Right lobe of liver (tissue), 6 donors: ENCODE data around the gene SV2B. TPM values are rescaled to one million over a fixed set of nuclear protein-coding genes. Genes with fewer than 3 reads are reported as not detected.

Experiments
- ATAC-seq, 4 donors: fragments of 200-7000 bp; cut with Tn5 transposase; one replicate each; pipeline ENCODE4 v1.9.1; 2020; ENCODE audit warnings: mild to moderate bottlenecking in 4 of 4, moderate library complexity in 4 of 4
- DNase-seq, 3 donors: peaks; one replicate each; pipeline ENCODE4 v3.0.0-alpha.2; 2020
- H3K27ac ChIP-seq, 3 donors: fragments of 200-600 bp; one replicate each; pipeline ENCODE4 v1.8.0; 2022
- H3K27me3 ChIP-seq, 2 donors: fragments of 200-600 bp; one replicate each; pipeline ENCODE4 v1.8.0; 2022
- H3K36me3 ChIP-seq, 4 donors: fragments of 200-600 bp; sonication (generic) in 1 of 4; one replicate each; pipeline versions ENCODE4 v1.5.1 to v1.8.0; 2017 to 2022; ENCODE audit warnings: control low read depth in 1 of 4
- H3K4me1 ChIP-seq, 4 donors: fragments of 200-600 bp; sonication (generic) in 1 of 4; one replicate each; pipeline versions ENCODE4 v1.5.1 to v1.8.0; 2017 to 2022; ENCODE audit warnings: control low read depth in 1 of 4
- H3K4me3 ChIP-seq, 3 donors: fragments of 200-600 bp; one replicate each; pipeline ENCODE4 v1.8.0; 2022
- H3K9me3 ChIP-seq, 4 donors: fragments of 200-600 bp; sonication (generic) in 1 of 4; one replicate each; pipeline versions ENCODE4 v1.5.1 to v1.8.0; 2017 to 2022; ENCODE audit warnings: control low read depth in 1 of 4
- CTCF ChIP-seq, 4 donors: fragments of 200-600 bp in 3 of 4; fragments of 450-650 bp in 1 of 4; IDR thresholded peaks; one replicate each; pipeline versions ENCODE4 v1.5.1 to v1.8.0; 2016 to 2022; ENCODE audit warnings: antibody characterized with exemption in 4 of 4, mild to moderate bottlenecking in 2 of 4
- POLR2A ChIP-seq: fragments of 450-650 bp; IDR thresholded peaks from one replicate; pipeline ENCODE4 v1.6.1; 2017; ENCODE audit warnings: antibody characterized with exemption, mild to moderate bottlenecking
- WGBS: methylation state at CpG from one replicate; pipeline ENCODE4 v1.1.6; 2018; ENCODE audit warnings: low coverage, low lambda C conversion rate; ENCODE audit not compliant: insufficient coverage; ENCODE audit errors: missing lambda C conversion rate; 5-methylcytosine and 5-hydroxymethylcytosine counted together
- intact Hi-C, 2 donors: fragments of 100-400 bp; cut with DNase I; formaldehyde crosslinking; loops; one replicate each; pipeline versions ENCODE4 v1.11.2 to v1.14.1; 2022
- total RNA-seq, 6 experiments: library from RNA; depleted of rRNA in 2 of 6; stranded (reverse); fragments of >200 nt in 2 of 6; fragmentation: NEBNext Ultra II Directional in 3 of 6; extraction: Animal tissue kit (Norgen Biotek cat#: 25700) in 3 of 6; gene quantifications; one replicate each; pipeline versions ENCODE4 v1.1.0 to v1.2.4, GENCODE V29; 2016 to 2023
- donor health status: DM: no; HTN: yes; CAD: no.
- donor health status: DM: no; HTN: no; CAD: no.
- donor health status: DM: no; HTN: no; CAD: no.
- donor health status: DM: no; HTN: yes; CAD: no.
- donor health status: DM: no; HTN: yes; CAD: no.

SV2B gene
- total RNA-seq, 6 experiments from 2014 or later = 0.06 to 0.81 (median 0.18) TPM; not detected in 1

DNA sequence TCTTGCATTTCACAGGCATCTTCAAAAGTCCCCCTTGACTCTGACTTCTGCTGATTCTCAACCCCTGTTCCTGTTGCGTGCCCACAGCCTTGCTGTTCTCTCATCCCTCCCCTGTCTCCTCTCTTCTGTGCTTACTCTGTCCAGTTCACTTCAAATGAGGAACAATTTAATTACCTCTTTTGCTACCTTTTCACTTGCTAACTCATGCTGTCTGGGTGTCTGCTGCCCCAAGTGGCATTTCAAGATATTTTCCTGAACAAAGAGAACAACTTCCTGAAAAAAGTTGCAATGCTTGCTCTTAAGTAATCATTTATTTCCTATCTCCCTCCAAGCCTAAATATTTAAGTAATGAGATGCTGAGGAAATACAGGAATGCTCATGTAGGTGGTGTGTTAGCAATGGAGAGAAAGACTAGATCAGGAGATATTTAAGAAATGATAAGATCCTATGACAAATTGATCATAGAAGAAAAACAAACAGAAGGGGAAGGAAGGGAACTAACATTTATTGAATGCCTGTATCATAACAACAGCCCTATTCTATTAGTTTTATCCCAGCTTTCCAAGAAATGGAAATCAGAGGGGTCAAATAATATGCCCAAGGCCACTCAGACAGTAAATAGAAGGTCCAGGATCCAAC, 42.2 kb downstream of the SV2B start:
- Histone ChIP-seq H3K4me1 (no peaks in the 10 kb centered on the region), H3K9me3 (no peaks in the 10 kb centered on the region), H3K36me3 (no peaks in the 10 kb centered on the region), H3K4me3 (no peak overlapping the region), H3K27ac (no peak overlapping the region), H3K27me3 (no peaks in the 10 kb centered on the region)
- no peak for DNase-seq
- 83% methylated on average over 1 of the region's 1 CpG for WGBS
- peak in 2 of 4 donors; percentile 27 to 37 for ATAC-seq
- intact Hi-C loops = no loop called here
- TF ChIP-seq CTCF (IDR thresholded peaks at IDR 0.05) = peak in 3 of 4 donors; percentile 24 to 42 (median 37)
- TF ChIP-seq POLR2A = no peak

- ATAC-seq = no peak
Observed at GRCh38 chr15:91142946-91143345, 42.9 kb downstream of the SV2B start.

DNA sequence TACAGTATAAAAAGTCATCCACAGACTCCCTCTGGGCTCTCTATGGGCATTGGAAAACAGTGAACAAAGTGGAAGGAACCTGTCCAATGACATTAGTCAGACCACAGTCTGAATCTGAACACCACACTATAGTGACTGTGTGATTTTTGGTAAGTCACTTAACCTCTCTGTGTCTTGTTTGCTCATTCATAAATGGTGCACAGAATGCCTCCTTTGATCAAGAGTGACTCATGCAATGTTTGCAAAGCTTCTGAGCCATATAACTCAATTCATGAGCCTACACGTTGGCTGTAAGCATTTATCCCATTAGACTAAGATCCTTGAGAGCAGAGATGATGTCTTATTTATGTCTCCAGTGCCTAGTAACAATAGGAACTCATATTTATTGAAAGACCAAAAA, 46.7 kb downstream of the SV2B start:
- Histone ChIP-seq H3K4me3 (no peak overlapping the region), H3K4me1 (no peaks in the 10 kb centered on the region), H3K36me3 (no peaks in the 10 kb centered on the region), H3K27ac (no peak overlapping the region), H3K9me3 (no peaks in the 10 kb centered on the region), H3K27me3 (no peaks in the 10 kb centered on the region)
- ATAC-seq (no peak), DNase-seq (no peak)
- TF ChIP-seq POLR2A = no peak
- intact Hi-C loops = no loop called here
- WGBS = 50% methylated on average over 1 of the region's 1 CpG

More at GRCh38 chr15:91142946-91143345, 42.9 kb downstream of the SV2B start:
- TF ChIP-seq CTCF (IDR thresholded peaks at IDR 0.05) = no peak
- no peak for TF ChIP-seq POLR2A
- no peaks in the 10 kb centered on the region for H3K27me3 ChIP-seq
- intact Hi-C loops = no loop called here
- no peak overlapping the region for H3K4me3 ChIP-seq
- 56% methylated on average over 3 of the region's 7 CpGs for WGBS
- no peaks in the 10 kb centered on the region for H3K36me3 ChIP-seq
- no peak overlapping the region for H3K27ac ChIP-seq
- DNase-seq = no peak
- no peaks in the 10 kb centered on the region for H3K4me1 ChIP-seq
- H3K9me3 ChIP-seq = no peaks in the 10 kb centered on the region

DNA sequence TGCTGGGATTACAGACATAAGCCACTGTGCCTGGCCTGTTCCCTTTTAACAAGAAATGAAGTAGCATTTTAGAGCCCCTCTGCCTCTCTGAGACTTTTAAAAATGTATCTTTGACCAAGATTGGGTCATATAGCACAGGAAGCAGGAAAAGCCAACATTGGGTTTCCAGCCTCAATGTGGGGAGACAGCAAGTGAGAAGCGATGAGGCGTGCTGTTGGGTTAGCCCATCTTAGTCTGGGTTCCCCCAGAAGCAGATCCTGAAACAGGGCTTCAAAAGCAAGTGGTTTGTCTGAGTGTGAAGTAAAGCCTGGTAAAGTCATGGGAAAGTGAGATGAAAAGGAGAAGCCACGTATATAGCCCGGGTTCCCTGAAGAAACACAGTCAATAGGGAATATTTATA, 48.2 kb downstream of the SV2B start:
- WGBS = 70% methylated on average over 4 of the region's 4 CpGs
- H3K4me3 ChIP-seq = no peak overlapping the region
- H3K36me3 ChIP-seq = no peaks in the 10 kb centered on the region
- TF ChIP-seq CTCF (IDR thresholded peaks at IDR 0.05) (no peak), POLR2A (no peak)
- H3K27ac ChIP-seq = no peak overlapping the region
- intact Hi-C loops = no loop called here
- no peak for DNase-seq
- no peaks in the 10 kb centered on the region for H3K27me3 ChIP-seq
- ATAC-seq = no peak
- no peaks in the 10 kb centered on the region for H3K9me3 ChIP-seq
- no peaks in the 10 kb centered on the region for H3K4me1 ChIP-seq

DNA sequence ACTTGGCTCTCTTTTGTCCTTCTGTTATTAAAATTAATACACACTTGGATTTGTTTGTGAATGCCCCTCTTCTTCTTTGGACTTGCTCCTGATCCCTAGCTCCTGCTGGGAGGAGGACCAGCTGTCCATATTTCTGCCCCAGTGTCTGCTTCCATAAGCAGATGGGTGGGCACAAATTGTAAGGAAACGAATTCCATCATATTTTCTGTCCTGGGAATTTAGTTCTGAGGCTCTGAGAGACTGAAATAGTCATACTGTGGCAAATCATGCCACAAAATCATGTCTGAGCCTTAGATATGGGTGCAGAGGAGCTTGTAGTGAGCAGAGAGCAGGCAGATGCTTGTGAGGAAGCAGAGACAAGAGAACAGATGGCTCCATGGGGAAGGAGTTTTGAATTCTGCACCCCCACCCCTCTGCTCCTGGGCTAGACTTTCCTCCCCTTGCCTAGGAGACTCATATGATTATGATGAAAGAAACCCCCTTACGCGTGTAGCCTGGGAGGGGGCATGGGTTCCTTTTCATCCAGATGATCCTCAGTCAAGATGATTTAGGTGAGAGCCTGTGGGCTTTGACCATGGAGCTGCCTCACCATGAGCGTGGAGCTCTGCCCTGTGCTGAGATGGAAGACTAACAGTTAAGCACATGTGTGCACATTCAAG, 50.6 kb downstream of the SV2B start:
- Histone ChIP-seq H3K4me1 (no peaks in the 10 kb centered on the region), H3K36me3 (no peaks in the 10 kb centered on the region), H3K27me3 (no peaks in the 10 kb centered on the region), H3K9me3 (no peaks in the 10 kb centered on the region), H3K27ac (no peak overlapping the region), H3K4me3 (no peak overlapping the region)
- ATAC-seq = no peak
- no peak for DNase-seq
- WGBS = 43% methylated on average over 3 of the region's 4 CpGs
- TF ChIP-seq CTCF (IDR thresholded peaks at IDR 0.05) (no peak), POLR2A (no peak)
- intact Hi-C loops = no loop called here
